GM23338 (cell line): Measurements from ENCODE around the gene CFAP53. TPM values are rescaled to one million over a fixed set of nuclear protein-coding genes. Genes with fewer than 3 reads are reported as not detected.

Source experiments
- ATAC-seq: fragments of 200-7000 bp; cut with Tn5 transposase; 3 replicates; pipeline ENCODE4 v1.9.1; 2020
- DNase-seq: peaks from one replicate; pipeline ENCODE4 v3.0.0-alpha.2; 2015; ENCODE audit warnings: low spot score
- H2AFZ ChIP-seq: fragments of 200-600 bp; sonication (generic); 2 replicates; pipeline ENCODE4 v1.8.0; 2016; ENCODE audit warnings: antibody characterized with exemption, mild to moderate bottlenecking, moderate library complexity
- H3F3A ChIP-seq: fragments of 200-600 bp; sonication (generic); replicated peaks from 2 replicates; pipeline ENCODE4 v1.8.0; 2017; ENCODE audit warnings: antibody characterized with exemption, mixed run types, low read depth
- H3K27ac ChIP-seq: fragments of 200-600 bp; sonication (generic); 2 replicates; pipeline ENCODE4 v1.6.1; 2016; ENCODE audit warnings: low read depth
- H3K27me3 ChIP-seq: fragments of 200-600 bp; sonication (generic); 2 replicates; pipeline ENCODE4 v1.8.0; 2016; ENCODE audit warnings: mild to moderate bottlenecking, mixed run types, moderate library complexity; ENCODE audit not compliant: insufficient read depth
- H3K36me3 ChIP-seq: fragments of 200-600 bp; sonication (generic); 2 replicates; pipeline ENCODE4 v1.8.0; 2016; ENCODE audit warnings: mild to moderate bottlenecking; ENCODE audit not compliant: insufficient read depth
- H3K4me1 ChIP-seq: fragments of 200-600 bp; sonication (generic); 2 replicates; pipeline ENCODE4 v1.8.0; 2016; ENCODE audit warnings: mild to moderate bottlenecking, moderate library complexity; ENCODE audit not compliant: insufficient read depth
- H3K4me2 ChIP-seq: fragments of 200-600 bp; sonication (generic); 2 replicates; pipeline ENCODE4 v1.7.1; 2017; ENCODE audit warnings: mixed run types
- H3K4me3 ChIP-seq: fragments of 200-600 bp; sonication (generic); 2 replicates; pipeline ENCODE4 v1.6.1; 2016; ENCODE audit warnings: mixed run types
- H3K79me2 ChIP-seq: fragments of 200-600 bp; sonication (generic); replicated peaks from 2 replicates; pipeline ENCODE4 v1.8.0; 2017; ENCODE audit warnings: mild to moderate bottlenecking; ENCODE audit not compliant: insufficient read depth
- H3K9me2 ChIP-seq: fragments of 200-600 bp; sonication (generic); 2 replicates; pipeline ENCODE4 v1.8.0; 2017; ENCODE audit not compliant: insufficient read depth
- H4K20me1 ChIP-seq: fragments of 200-600 bp; sonication (generic); replicated peaks from 2 replicates; pipeline ENCODE4 v1.8.0; 2017; ENCODE audit warnings: mild to moderate bottlenecking; ENCODE audit not compliant: insufficient read depth
- H3K27ac Mint-ChIP-seq: 2 replicates; pipeline ENCODE4 v1.8.0; 2020; ENCODE audit warnings: inconsistent platforms, mild to moderate bottlenecking, moderate library complexity, mixed read lengths
- H3K27me3 Mint-ChIP-seq: 3 replicates; pipeline ENCODE4 v1.8.0; 2022; ENCODE audit warnings: low read depth, mild to moderate bottlenecking, moderate library complexity, mixed read lengths, inconsistent platforms; ENCODE audit not compliant: insufficient read depth, poor library complexity
- H3K36me3 Mint-ChIP-seq: 3 replicates; pipeline ENCODE4 v1.8.0; 2021; ENCODE audit warnings: low read depth, mild to moderate bottlenecking, inconsistent platforms, moderate library complexity, mixed read lengths
- H3K4me1 Mint-ChIP-seq: 3 replicates; pipeline ENCODE4 v1.8.0; 2020; ENCODE audit warnings: mild to moderate bottlenecking, inconsistent platforms, mixed read lengths
- H3K4me3 Mint-ChIP-seq: 3 replicates; pipeline ENCODE4 v1.8.0; 2021; ENCODE audit warnings: moderate library complexity, mild to moderate bottlenecking, inconsistent platforms, mixed read lengths
- H3K9me3 Mint-ChIP-seq: 3 replicates; pipeline ENCODE4 v1.8.0; 2020; ENCODE audit warnings: moderate library complexity, mild to moderate bottlenecking, inconsistent platforms, mixed read lengths
- CTCF ChIP-seq, 2 experiments: fragments of 200-600 bp in 1 of 2; sonication (generic) in 1 of 2; conservative IDR thresholded peaks; 2 replicates each; pipeline versions ENCODE4 v1.5.1 to v1.6.1; 2016 to 2017; ENCODE audit warnings: antibody characterized with exemption in 2 of 2, low read depth in 2 of 2, mild to moderate bottlenecking in 2 of 2, moderate library complexity in 1 of 2
- ETS1 ChIP-seq: IDR thresholded peaks from 2 replicates; pipeline ENCODE4 v1.6.1; 2016; ENCODE audit warnings: antibody characterized with exemption
- EZH2 ChIP-seq: fragments of 200-600 bp; sonication (generic); IDR thresholded peaks from one replicate; pipeline ENCODE4 v1.8.0; 2017; ENCODE audit warnings: antibody characterized with exemption, mild to moderate bottlenecking, low read depth; ENCODE audit not compliant: unreplicated experiment
- STAT1 ChIP-seq: IDR thresholded peaks from one replicate; pipeline ENCODE4 v1.6.1; 2016; ENCODE audit warnings: antibody characterized with exemption; ENCODE audit not compliant: unreplicated experiment
- ZNF331 ChIP-seq: fragments of 250-450 bp; sonication (Bioruptor Pico); IDR thresholded peaks from 2 replicates; pipeline ENCODE4 v1.5.0; 2020; ENCODE audit warnings: low read depth, mild to moderate bottlenecking, moderate library complexity
- polyA plus RNA-seq: library from polyadenylated mRNA; unstranded; fragments of >200 nt; fragmentation: Nextera tagmentation; extraction: Ambion mirVana; gene quantifications from 2 replicates; pipeline ENCODE4 v1.2.1, GENCODE V29; 2016
- total RNA-seq: library from RNA; depleted of rRNA; stranded (reverse); fragments of >200 nt; shearing (Covaris generic); gene quantifications from 2 replicates; pipeline ENCODE4 v1.2.3, GENCODE V29; 2014
- TF ChIP-seq, protein P1 (sequence below): IDR thresholded peaks from one replicate; pipeline ENCODE4 v1.6.1; 2018; ENCODE audit warnings: antibody characterized with exemption; ENCODE audit not compliant: unreplicated experiment
- TF ChIP-seq, protein P2 (sequence below): fragments of 250-450 bp; sonication (Bioruptor Pico); IDR thresholded peaks from 2 replicates; pipeline ENCODE4 v1.5.0; 2020; ENCODE audit warnings: mild to moderate bottlenecking, moderate library complexity

CFAP53 gene
- total and polyA plus RNA-seq, 2 experiments from 2014 or later, result 0.71 TPM; not detected in 1

DNA sequence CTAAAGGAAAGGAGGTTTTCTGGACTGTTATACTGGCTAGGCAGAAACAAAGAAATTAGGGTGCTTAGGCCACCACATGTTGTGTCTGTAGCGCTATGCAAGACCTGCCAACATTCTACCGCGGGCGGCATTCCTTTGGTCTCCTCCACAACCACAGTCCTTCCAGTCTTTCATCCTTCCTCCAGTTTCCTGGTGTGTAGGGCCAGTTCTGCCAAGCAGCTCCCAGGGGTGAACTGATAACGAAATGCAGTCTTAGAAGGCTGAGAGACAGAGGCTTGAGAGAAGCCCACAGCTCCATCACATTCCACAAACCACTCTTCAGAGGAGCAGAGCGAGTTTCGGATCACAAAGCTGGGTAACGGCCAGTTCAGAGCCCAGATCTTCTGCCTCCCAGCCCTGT, 40.6 kb upstream of the CFAP53 start:
- Histone ChIP-seq H3K4me3 (peak overlapping the region; percentile 59), H3F3A (no peaks in the 10 kb centered on the region), H3K27ac (no peak overlapping the region), H3K9me2 (no peaks in the 10 kb centered on the region), H3K4me1 (peaks cover 5% of the 10 kb centered on the region; the same call in 1 of the 2 replicates), H4K20me1 (no peaks in the 10 kb centered on the region), H3K79me2 (no peaks in the 10 kb centered on the region), H3K36me3 (no peaks in the 10 kb centered on the region), H3K27me3 (peaks cover 51% of the 10 kb centered on the region), H3K4me2 (peak overlapping the region; percentile 69), H2AFZ (peak overlapping the region; percentile 77; the same call in 1 of the 2 replicates)
- ATAC-seq (peak; percentile 29), DNase-seq (peak; percentile 21)
- Mint-ChIP-seq H3K27ac (no peak overlapping the region), H3K27me3 (peaks cover 11% of the 10 kb centered on the region), H3K4me3 (peak overlapping the region; percentile 79; the same call in 2 of the 3 replicates), H3K4me1 (no peaks in the 10 kb centered on the region), H3K9me3 (peaks cover 4% of the 10 kb centered on the region; the same call in 1 of the 3 replicates), H3K36me3 (no peaks in the 10 kb centered on the region)
- TF ChIP-seq EZH2, result no peak
- TF ChIP-seq, protein P1, sequence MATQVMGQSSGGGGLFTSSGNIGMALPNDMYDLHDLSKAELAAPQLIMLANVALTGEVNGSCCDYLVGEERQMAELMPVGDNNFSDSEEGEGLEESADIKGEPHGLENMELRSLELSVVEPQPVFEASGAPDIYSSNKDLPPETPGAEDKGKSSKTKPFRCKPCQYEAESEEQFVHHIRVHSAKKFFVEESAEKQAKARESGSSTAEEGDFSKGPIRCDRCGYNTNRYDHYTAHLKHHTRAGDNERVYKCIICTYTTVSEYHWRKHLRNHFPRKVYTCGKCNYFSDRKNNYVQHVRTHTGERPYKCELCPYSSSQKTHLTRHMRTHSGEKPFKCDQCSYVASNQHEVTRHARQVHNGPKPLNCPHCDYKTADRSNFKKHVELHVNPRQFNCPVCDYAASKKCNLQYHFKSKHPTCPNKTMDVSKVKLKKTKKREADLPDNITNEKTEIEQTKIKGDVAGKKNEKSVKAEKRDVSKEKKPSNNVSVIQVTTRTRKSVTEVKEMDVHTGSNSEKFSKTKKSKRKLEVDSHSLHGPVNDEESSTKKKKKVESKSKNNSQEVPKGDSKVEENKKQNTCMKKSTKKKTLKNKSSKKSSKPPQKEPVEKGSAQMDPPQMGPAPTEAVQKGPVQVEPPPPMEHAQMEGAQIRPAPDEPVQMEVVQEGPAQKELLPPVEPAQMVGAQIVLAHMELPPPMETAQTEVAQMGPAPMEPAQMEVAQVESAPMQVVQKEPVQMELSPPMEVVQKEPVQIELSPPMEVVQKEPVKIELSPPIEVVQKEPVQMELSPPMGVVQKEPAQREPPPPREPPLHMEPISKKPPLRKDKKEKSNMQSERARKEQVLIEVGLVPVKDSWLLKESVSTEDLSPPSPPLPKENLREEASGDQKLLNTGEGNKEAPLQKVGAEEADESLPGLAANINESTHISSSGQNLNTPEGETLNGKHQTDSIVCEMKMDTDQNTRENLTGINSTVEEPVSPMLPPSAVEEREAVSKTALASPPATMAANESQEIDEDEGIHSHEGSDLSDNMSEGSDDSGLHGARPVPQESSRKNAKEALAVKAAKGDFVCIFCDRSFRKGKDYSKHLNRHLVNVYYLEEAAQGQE, result no peak
- TF ChIP-seq ZNF331 (CRISPR knock-in tag), result no peak
- no peak for TF ChIP-seq ETS1
- TF ChIP-seq, protein P2, sequence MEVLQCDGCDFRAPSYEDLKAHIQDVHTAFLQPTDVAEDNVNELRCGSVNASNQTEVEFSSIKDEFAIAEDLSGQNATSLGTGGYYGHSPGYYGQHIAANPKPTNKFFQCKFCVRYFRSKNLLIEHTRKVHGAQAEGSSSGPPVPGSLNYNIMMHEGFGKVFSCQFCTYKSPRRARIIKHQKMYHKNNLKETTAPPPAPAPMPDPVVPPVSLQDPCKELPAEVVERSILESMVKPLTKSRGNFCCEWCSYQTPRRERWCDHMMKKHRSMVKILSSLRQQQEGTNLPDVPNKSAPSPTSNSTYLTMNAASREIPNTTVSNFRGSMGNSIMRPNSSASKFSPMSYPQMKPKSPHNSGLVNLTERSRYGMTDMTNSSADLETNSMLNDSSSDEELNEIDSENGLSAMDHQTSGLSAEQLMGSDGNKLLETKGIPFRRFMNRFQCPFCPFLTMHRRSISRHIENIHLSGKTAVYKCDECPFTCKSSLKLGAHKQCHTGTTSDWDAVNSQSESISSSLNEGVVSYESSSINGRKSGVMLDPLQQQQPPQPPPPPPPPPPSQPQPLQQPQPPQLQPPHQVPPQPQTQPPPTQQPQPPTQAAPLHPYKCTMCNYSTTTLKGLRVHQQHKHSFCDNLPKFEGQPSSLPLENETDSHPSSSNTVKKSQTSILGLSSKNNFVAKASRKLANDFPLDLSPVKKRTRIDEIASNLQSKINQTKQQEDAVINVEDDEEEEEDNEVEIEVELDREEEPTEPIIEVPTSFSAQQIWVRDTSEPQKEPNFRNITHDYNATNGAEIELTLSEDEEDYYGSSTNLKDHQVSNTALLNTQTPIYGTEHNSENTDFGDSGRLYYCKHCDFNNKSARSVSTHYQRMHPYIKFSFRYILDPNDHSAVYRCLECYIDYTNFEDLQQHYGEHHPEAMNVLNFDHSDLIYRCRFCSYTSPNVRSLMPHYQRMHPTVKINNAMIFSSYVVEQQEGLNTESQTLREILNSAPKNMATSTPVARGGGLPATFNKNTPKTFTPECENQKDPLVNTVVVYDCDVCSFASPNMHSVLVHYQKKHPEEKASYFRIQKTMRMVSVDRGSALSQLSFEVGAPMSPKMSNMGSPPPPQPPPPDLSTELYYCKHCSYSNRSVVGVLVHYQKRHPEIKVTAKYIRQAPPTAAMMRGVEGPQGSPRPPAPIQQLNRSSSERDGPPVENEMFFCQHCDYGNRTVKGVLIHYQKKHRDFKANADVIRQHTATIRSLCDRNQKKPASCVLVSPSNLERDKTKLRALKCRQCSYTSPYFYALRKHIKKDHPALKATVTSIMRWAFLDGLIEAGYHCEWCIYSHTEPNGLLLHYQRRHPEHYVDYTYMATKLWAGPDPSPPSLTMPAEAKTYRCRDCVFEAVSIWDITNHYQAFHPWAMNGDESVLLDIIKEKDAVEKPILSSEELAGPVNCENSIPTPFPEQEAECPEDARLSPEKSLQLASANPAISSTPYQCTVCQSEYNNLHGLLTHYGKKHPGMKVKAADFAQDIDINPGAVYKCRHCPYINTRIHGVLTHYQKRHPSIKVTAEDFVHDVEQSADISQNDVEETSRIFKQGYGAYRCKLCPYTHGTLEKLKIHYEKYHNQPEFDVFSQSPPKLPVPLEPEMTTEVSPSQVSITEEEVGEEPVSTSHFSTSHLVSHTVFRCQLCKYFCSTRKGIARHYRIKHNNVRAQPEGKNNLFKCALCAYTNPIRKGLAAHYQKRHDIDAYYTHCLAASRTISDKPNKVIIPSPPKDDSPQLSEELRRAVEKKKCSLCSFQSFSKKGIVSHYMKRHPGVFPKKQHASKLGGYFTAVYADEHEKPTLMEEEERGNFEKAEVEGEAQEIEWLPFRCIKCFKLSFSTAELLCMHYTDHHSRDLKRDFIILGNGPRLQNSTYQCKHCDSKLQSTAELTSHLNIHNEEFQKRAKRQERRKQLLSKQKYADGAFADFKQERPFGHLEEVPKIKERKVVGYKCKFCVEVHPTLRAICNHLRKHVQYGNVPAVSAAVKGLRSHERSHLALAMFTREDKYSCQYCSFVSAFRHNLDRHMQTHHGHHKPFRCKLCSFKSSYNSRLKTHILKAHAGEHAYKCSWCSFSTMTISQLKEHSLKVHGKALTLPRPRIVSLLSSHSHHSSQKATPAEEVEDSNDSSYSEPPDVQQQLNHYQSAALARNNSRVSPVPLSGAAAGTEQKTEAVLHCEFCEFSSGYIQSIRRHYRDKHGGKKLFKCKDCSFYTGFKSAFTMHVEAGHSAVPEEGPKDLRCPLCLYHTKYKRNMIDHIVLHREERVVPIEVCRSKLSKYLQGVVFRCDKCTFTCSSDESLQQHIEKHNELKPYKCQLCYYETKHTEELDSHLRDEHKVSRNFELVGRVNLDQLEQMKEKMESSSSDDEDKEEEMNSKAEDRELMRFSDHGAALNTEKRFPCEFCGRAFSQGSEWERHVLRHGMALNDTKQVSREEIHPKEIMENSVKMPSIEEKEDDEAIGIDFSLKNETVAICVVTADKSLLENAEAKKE, result no peak
- no peak for TF ChIP-seq CTCF (conservative IDR thresholded peaks at IDR 0.05; ENCODE audit: low read depth in 2 of 2)
- TF ChIP-seq STAT1, result no peak
